Measurements from ENCODE around the gene ATP9A. TPM values are rescaled to one million over a fixed set of nuclear protein-coding genes. Genes with fewer than 3 reads are reported as not detected.

Gene ATP9A
- total RNA-seq, 1 experiment from 2014 or later: 12.1 TPM

GRCh38 chr20:51727872-51728271 is 40.3 kb downstream of the ATP9A start:
- Mint-ChIP-seq H3K4me1 (peaks cover 6 to 11% of the 10 kb centered on the region in 2 experiments; a peak in 3 of 4 replicates), H3K27me3 (ENCODE audit: low read depth) (no peaks in the 10 kb centered on the region), H3K4me3 (no peak overlapping the region), H3K27ac (no peak overlapping the region), H3K36me3 (ENCODE audit: insufficient read depth in 1 of 3, low read depth in 3 of 3) (peaks cover 1 to 8% (median 3%) of the 10 kb centered on the region in 3 experiments; a peak in 3 of 7 replicates), H3K9me3 (no peaks in the 10 kb centered on the region)
- Histone ChIP-seq H3K23ac (ENCODE audit: insufficient read length, low read depth, low read length) (no peak overlapping the region), H2BK120ac (ENCODE audit: low read depth, low read length, poor library complexity, severe bottlenecking) (no peak overlapping the region), H3K27me3 (ENCODE audit: insufficient read depth, low read length) (no peaks in the 10 kb centered on the region), H3T11ph (ENCODE audit: low read length) (no peak overlapping the region), H4K5ac (ENCODE audit: insufficient read length, low read depth, low read length) (no peak overlapping the region), H3K18ac (ENCODE audit: insufficient read length, low read depth, low read length) (no peak overlapping the region), H3K9me3 (ENCODE audit: control insufficient read depth, low read depth, low read length) (no peaks in the 10 kb centered on the region), H4K91ac (ENCODE audit: insufficient read length, low read depth, low read length) (no peak overlapping the region), H3K9ac (ENCODE audit: extremely low read depth, insufficient read length, low read length) (no peak overlapping the region), H3K27ac (ENCODE audit: insufficient read length, low read depth, low read length) (no peak overlapping the region), H2BK20ac (ENCODE audit: low read depth, low read length, poor library complexity, severe bottlenecking) (no peak overlapping the region), H2BK12ac (ENCODE audit: insufficient read length, low read depth, low read length) (no peak overlapping the region), H4K20me1 (ENCODE audit: control insufficient read depth, insufficient read depth, insufficient read length) (no peaks in the 10 kb centered on the region), H2AFZ (ENCODE audit: low read length) (no peak overlapping the region), H2BK15ac (ENCODE audit: low read depth, low read length) (no peak overlapping the region), H3K56ac (ENCODE audit: insufficient read length, low read depth, low read length) (no peak overlapping the region), H2BK5ac (ENCODE audit: insufficient read length, low read length) (no peak overlapping the region), H3K4ac (ENCODE audit: low read depth, low read length) (no peak overlapping the region), H3K79me2 (ENCODE audit: insufficient read depth, low read length) (no peaks in the 10 kb centered on the region), H3K14ac (ENCODE audit: insufficient read depth, low read length) (no peak overlapping the region), H3K4me1 (ENCODE audit: insufficient read depth, low read length) (no peaks in the 10 kb centered on the region), H3K4me2 (ENCODE audit: insufficient read depth, insufficient read length, low read length) (no peak overlapping the region), H2AK5ac (ENCODE audit: insufficient read length, low read length) (no peak overlapping the region), H3K23me2 (ENCODE audit: insufficient read length, low read depth, low read length, poor library complexity, severe bottlenecking) (no peaks in the 10 kb centered on the region), H3K79me1 (ENCODE audit: insufficient read depth, low read depth, low read length, poor library complexity, severe bottlenecking) (no peaks in the 10 kb centered on the region), H4K8ac (replicated peaks; ENCODE audit: insufficient read length, low read depth, low read length) (no peak overlapping the region)
- no CpG with 5 or more reads among the region's 5 CpGs for WGBS (ENCODE audit: extremely low coverage, insufficient read length, low lambda C conversion rate)
- no peak for TF ChIP-seq CTCF (conservative IDR thresholded peaks at IDR 0.05)
- no peak for DNase-seq

All from H9 (cell line).